ENCODE results near the gene UGDH. TPM values are rescaled to one million over a fixed set of nuclear protein-coding genes. Genes with fewer than 3 reads are reported as not detected.
A peak's percentile ranks its signal among the peaks of the same experiment; 100 is the strongest.

Gene UGDH
- total and polyA plus RNA-seq, 2 of the 13 experiments (the other 11 are each of a cell fraction or from before 2014, with no cell fraction given), result 99.0 to 384 TPM

DNA sequence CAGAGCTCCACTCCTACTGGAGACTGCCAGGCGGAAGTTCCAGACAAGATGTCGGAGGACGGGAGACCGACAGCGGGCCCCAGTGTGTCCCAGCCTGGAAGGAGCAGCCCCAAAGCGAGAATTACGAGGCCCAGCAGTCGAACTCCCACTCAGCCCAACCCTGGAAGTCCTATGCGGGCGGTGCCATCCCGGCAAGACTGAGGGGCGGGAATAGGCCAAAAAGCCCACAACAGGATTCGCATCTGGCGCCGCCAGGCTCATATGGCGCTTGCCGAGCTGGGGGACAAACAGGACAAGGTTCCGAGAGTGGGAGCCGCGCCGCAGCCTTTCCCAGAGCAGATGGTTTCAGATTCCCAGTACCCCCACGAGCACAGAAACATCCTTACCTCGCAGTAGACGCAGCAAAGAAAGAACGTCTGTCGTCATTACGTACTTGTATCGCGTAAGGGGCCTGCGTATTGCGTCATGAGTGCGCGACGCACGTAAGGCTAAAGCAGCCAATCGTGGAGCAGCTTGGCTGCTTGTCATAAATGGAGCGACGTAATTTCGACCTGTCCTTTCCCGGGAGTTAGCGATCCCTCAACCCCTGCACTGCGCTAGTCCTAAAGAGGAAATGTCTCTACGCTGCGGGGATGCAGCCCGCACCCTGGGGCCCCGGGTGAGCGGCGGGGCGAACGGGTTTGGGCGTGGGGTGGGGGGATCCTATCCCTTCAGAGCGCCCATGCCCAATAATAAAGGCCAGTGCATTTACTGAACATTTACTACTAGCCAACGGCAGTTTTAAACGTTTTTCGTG lies 68.5 kb downstream of the UGDH start, which contains the start of the genes LIAS and RPL9 (continued):
- TF ChIP-seq ZMYM2 (CRISPR knock-in tag; IDR thresholded peaks at IDR 0.05), result no peak
- no peak for TF ChIP-seq ZFP36 (IDR thresholded peaks at IDR 0.05; ENCODE audit: borderline replicate concordance, low read depth, low read length, partially characterized antibody)
- TF ChIP-seq, protein P1, sequence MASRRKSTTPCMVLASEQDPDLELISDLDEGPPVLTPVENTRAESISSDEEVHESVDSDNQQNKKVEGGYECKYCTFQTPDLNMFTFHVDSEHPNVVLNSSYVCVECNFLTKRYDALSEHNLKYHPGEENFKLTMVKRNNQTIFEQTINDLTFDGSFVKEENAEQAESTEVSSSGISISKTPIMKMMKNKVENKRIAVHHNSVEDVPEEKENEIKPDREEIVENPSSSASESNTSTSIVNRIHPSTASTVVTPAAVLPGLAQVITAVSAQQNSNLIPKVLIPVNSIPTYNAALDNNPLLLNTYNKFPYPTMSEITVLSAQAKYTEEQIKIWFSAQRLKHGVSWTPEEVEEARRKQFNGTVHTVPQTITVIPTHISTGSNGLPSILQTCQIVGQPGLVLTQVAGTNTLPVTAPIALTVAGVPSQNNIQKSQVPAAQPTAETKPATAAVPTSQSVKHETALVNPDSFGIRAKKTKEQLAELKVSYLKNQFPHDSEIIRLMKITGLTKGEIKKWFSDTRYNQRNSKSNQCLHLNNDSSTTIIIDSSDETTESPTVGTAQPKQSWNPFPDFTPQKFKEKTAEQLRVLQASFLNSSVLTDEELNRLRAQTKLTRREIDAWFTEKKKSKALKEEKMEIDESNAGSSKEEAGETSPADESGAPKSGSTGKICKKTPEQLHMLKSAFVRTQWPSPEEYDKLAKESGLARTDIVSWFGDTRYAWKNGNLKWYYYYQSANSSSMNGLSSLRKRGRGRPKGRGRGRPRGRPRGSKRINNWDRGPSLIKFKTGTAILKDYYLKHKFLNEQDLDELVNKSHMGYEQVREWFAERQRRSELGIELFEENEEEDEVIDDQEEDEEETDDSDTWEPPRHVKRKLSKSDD (CRISPR knock-in tag; IDR thresholded peaks at IDR 0.05; ENCODE audit: low read depth), result peak; percentile 96
- peak; percentile 45 for TF ChIP-seq PAXIP1 (CRISPR knock-in tag; conservative IDR thresholded peaks at IDR 0.05)
- TF ChIP-seq, protein P2, sequence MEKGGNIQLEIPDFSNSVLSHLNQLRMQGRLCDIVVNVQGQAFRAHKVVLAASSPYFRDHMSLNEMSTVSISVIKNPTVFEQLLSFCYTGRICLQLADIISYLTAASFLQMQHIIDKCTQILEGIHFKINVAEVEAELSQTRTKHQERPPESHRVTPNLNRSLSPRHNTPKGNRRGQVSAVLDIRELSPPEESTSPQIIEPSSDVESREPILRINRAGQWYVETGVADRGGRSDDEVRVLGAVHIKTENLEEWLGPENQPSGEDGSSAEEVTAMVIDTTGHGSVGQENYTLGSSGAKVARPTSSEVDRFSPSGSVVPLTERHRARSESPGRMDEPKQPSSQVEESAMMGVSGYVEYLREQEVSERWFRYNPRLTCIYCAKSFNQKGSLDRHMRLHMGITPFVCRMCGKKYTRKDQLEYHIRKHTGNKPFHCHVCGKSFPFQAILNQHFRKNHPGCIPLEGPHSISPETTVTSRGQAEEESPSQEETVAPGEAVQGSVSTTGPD (CRISPR knock-in tag; IDR thresholded peaks at IDR 0.05), result peak; percentile 36; the same call in 1 of the 2 replicates
- TF ChIP-seq ZNF768 (CRISPR knock-in tag; IDR thresholded peaks at IDR 0.05), result peak; percentile 20; the same call in 1 of the 2 replicates
- TF ChIP-seq POLR2A (IDR thresholded peaks at IDR 0.05; ENCODE audit: insufficient read depth in 1 of 2, low read depth in 2 of 2, low read length in 2 of 2), result peak; percentile 97 to 99
- no peak for TF ChIP-seq ZBTB49 (CRISPR knock-in tag; IDR thresholded peaks at IDR 0.05; ENCODE audit: borderline replicate concordance)
- no peak for TF ChIP-seq ZNF225 (CRISPR knock-in tag; IDR thresholded peaks at IDR 0.05)
- TF ChIP-seq, protein P3, sequence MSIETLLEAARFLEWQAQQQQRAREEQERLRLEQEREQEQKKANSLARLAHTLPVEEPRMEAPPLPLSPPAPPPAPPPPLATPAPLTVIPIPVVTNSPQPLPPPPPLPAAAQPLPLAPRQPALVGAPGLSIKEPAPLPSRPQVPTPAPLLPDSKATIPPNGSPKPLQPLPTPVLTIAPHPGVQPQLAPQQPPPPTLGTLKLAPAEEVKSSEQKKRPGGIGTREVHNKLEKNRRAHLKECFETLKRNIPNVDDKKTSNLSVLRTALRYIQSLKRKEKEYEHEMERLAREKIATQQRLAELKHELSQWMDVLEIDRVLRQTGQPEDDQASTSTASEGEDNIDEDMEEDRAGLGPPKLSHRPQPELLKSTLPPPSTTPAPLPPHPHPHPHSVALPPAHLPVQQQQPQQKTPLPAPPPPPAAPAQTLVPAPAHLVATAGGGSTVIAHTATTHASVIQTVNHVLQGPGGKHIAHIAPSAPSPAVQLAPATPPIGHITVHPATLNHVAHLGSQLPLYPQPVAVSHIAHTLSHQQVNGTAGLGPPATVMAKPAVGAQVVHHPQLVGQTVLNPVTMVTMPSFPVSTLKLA (IDR thresholded peaks at IDR 0.05), result peak; percentile 62
- TF ChIP-seq FOXO4 (CRISPR knock-in tag; conservative IDR thresholded peaks at IDR 0.05), result no peak
- no peak for TF ChIP-seq GPN1 (CRISPR knock-in tag; IDR thresholded peaks at IDR 0.05; ENCODE audit: borderline replicate concordance)
- TF ChIP-seq TBX2 (CRISPR knock-in tag; IDR thresholded peaks at IDR 0.05; ENCODE audit: borderline replicate concordance), result peak; percentile 77
